ENCODE measurements around the gene DOCK10.

DOCK10 gene

DNA sequence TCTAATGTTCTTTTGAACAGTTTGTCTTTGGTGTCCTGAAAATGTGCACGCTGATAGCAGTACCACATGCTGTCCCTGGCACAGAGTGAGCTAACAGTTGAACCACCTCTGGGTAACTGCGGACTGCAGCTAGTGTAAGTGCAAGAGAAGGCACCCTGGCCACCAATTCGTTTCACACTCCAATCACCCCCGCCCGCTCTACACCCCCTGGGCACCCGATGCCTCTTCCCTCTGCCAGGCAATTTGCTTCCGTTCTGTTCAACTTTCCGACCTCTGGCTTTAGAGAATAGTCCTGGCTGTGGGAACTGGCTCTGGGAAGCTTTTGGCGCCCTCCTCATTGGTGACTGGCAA, 1.4 kb downstream of the DOCK10 start:
- DNase-seq, result no peak

GRCh38 chr2:225040142-225040541, 2.1 kb downstream of the DOCK10 start:
- DNase-seq, result no peak

DNA sequence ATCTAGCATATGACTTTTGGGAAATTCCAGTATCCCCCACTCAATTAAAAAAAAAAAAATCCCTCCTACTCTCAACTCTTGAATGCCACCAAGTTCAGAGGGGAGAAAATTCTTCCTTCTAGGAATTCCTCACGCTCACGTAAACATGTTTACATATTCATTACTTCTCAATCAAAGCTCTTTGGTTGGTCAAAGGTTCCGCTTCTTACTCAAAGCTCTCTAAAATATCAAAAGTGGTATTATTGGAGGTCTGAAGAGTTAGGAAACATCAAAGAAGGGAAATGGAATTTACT, 4.1 kb downstream of the DOCK10 start:
- DNase-seq, result no peak

GRCh38 chr2:225037415-225038230, 4.6 kb downstream of the DOCK10 start:
- no peak for DNase-seq

DNA sequence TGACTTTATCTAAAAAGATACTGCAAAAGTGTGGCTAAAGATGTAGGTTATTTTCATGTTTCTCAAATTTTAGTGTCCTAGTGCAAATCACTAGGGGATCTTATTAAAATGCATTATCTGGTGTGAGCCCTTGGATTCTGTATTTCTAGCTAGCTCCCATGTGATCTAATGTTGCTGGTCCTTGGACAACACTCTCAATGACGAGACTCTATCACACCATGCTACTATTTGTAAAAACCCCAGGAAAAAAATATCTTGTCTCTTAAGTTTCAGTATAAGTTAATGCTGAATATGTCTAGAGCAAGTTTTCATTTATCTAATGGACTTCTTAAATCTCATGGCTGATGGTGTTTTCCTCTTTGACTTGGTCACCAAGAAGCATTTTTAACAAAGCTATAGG, 5.8 kb downstream of the DOCK10 start:
- no peak for DNase-seq

DNA sequence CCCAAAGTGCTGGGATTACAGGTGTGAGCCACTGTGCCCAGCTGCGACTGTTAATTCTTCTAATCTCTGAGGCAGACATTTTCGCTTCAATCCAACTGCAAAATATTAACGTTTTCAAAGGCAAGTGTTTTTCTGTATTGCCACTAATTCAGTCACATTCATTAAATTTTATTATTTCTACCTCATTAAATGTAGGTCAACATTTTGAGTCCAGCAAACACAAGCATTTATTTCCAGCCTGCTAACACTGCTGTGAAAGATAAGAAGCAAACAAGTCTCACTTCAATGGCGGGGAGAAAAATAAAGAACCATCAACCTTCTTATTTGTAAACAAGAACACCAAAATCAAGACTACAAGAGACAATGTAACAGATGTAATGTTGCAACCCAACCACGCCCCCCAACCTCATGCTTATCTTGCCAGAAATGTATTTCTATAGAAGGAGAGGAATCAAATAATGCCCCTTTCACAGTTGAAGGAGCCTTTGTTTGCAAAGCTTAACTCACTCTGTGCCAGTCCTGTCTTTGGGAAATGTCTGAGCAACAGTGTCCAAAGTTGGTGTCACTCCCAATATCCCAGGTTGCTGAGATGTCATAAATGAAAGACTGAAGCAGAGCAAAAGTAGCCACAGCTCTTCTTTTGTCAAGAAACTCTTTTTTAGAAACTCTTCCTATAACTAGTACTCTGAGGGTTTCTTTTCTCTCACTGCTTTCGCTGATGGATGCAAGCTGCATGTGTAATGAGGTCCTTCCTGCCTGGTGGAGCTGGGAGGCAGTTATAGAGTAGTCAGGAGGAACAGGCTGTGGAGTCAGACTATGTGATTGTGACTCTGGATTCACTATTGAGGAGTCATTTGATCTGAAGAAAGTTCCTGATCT, 8.6 kb downstream of the DOCK10 start:
- DNase-seq, result no peak

- no peak for DNase-seq
Measured at GRCh38 chr2:225032246-225032645, 10.0 kb downstream of the DOCK10 start.

DNA sequence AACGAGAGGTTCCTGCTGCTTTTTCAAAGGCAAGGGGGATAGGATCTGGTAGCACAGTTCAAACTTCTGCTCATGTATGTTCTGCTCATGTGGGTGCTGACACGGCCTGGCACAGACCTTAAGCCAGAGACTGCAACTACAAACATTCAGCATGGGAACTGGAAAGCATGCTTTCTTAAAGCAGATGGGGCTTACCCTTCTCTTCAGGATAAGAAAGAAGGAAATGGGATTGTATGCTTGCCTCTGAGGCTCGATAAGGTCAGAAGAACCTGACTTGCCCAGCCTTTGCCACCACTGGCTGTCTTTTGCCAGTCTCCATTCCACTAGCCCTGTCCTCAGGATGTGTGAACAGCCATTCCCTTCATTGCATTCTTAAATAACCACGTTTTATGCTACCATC, 10.7 kb downstream of the DOCK10 start:
- no peak for DNase-seq

- no peak for DNase-seq
Measured at GRCh38 chr2:225030893-225031292, 11.4 kb downstream of the DOCK10 start.

GRCh38 chr2:225030203-225030602, 12.1 kb downstream of the DOCK10 start:
- DNase-seq, result no peak

- no peak for DNase-seq
Measured at GRCh38 chr2:225028572-225028971, 13.7 kb downstream of the DOCK10 start.

DNA sequence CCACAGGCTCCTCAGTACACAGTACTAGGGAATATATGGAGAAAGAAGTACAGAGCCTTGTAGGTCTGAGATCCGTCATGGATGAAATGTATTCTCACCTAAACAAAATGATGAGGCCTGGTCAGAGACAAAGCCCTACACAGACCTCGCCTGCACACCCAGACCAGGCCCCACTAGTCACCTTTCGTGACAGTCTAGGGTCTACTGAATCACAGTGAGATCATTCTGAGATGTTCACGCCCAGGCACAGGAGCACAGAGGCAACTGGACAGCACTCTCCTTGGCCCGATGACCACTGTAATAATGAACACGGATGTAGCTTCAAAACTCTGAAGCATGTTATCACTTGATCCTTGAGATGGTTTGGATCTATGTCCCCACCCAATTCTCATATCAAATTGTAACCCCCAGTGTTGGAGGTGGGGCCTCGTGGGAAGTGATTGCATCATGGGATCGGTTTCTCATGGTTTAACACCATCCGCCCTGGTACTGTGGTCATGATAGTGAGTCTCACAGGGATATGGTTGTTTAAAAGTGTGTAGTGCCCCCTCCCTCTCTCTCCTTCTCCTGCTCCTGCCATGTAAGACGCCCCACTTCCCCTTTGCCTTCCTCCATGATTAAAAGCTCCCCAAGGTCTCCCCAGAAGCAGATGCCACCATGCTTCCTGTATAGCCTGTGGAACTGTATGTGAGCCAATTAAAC, 15.1 kb downstream of the DOCK10 start:
- no peak for DNase-seq

- DNase-seq, result no peak
Measured at GRCh38 chr2:225025917-225026571, 16.2 kb downstream of the DOCK10 start.

- DNase-seq, result no peak
Measured at GRCh38 chr2:225022188-225022587, 20.1 kb downstream of the DOCK10 start.

GRCh38 chr2:225020168-225020849, 22.0 kb downstream of the DOCK10 start:
- no peak for DNase-seq

DNA sequence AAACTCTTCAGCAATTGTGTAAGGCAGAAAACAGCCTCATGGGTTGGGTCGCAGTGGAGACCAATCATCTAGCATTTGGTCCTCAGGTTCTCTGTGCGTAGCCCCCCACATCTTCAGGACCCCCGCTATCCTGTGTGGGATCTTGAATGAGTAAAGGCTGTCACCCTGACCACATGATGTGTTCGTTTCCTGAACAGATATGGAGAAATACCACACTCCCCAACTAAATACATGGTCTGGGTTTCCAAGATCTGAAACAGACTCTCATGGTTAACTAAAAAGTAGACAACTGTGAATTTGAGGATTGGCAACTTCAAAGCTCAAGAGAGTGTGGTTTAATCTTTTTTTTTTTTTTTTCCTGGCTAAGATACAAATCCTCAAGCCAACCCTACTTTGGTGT, 23.2 kb downstream of the DOCK10 start:
- no peak for DNase-seq

DNA sequence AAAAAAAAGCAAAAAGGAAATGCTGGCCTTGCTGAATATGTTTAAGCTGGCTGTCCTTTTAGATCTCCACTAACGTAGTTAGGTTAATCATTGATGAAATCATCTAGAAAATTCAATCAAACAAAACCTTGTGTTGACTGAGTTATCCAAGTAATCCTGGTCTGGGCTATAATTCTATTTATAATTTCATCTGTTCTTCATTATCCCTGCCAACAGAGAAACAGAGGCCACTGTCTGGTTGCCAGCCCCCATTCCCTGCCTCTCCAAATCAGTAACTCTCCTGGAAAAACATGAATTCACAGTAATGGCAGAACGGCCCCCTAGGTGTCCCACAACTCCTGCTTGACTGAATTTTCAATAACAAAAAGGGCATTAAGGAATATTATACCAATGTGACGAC, 24.6 kb downstream of the DOCK10 start:
- DNase-seq, result no peak

DNA sequence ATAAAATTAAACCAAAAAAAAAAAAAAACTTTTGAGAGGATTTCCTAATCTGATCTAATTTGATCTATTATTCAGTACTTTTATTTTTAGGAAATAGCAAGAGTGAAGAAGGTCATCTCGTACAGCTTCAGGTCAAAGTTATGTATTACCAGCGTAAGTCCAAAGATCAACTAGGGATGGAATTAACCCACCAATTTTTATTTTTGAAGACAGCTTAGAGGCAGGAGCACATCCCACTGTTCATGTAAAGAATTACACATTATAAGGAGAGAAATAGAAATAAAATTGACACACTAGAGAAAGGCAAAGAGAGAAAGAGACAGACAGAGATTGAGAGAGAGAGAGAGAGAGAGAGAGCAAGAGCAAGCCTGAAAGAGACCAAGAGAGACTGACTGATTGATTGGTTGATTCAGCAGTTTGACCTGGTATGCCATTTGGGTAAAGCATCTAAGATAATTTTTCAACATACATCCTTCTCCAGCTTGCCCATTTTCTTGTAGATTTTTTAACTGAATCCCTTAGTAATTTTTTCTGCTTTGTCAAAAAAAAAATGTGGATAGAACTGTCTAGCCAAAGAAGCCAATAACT, 25.1 kb downstream of the DOCK10 start:
- no peak for DNase-seq

DNA sequence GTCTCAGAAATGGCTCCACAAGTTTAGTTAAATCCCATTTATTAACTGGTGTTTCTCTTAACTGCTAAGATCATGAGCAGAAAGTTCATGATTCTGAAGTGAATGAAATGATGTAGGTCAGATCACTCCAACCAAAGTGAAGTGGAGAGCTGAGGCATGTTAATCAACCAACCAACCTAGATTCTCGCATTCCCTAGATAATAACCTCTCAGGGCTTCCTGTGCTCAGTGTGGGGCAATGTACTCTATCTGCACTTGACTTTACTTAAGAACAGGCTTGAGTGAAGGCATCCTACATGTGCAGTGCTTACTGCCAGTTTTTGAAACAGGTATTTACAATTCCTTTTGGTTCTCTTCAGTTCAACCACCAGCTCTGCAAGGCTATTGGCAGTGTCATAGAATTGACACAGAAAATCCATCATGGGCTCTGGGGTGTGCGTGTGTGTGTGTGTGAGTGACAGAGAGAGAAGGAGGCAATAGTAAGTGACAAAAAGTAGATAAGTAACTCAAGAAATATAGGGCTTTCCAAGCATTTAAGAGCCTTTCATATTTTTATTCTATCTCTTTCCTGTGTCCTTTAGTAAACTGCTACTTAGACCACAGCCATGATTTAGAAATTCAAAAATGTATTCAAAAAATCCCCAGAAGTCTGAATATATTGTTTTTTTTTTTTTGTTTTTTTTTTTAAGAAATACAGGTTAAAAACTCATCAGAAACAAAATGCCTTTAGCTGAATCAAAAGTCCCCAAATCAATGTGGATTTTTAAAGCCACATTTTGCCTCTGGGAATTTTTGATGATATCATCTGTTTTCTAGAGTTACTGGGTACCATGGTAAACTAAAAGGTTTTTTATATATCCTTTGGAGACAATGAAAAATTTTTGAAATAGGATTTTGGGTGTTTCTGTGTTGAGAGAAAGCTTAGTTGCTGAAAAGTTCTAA, 28.6 kb downstream of the DOCK10 start:
- DNase-seq, result no peak

GRCh38 chr2:225011585-225011984, 30.7 kb downstream of the DOCK10 start:
- no peak for DNase-seq

DNA sequence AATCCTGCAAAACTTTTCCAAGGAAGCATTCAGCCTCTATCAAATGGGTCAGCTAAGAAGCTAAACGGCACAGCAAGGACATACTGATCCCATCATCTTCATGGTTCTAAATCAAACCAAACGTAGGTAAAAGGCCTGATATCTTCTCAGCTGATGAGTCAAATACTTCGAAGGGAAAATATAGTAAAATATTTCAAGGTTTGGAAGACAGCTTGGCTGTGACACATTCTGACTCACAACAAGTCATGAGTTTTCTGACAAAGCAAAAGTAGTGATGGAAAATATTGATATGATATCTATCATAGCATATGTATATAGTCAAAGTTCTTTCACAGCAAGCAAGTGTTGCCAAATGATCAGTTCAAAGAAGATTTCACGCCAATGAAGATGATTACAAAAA, 31.5 kb downstream of the DOCK10 start:
- no peak for DNase-seq

Measured in effector CD4-positive, alpha-beta T cell (primary cell).